ENCODE measurements around the gene LAYN. TPM values are rescaled to one million over a fixed set of nuclear protein-coding genes. Genes with fewer than 3 reads are reported as not detected.

Gene LAYN
- total RNA-seq, 4 donors from 2014 or later = 36.4 to 64.5 (median 49.3) TPM

GRCh38 chr11:111561306-111561705, 20.8 kb downstream of the LAYN start:
- no peaks in the 10 kb centered on the region for H3K4me1 ChIP-seq
- H3K4me3 ChIP-seq (replicated peaks in 1 of 3) = no peak overlapping the region
- no peak for DNase-seq
- H3K27me3 ChIP-seq = no peaks in the 10 kb centered on the region
- peaks cover 0 to 5% of the 10 kb centered on the region in 2 donors for H3K36me3 ChIP-seq
- intact Hi-C loops (cut with DNase I) = loop anchor here (10.0 kb wide), 1 partner anchor 283 kb away; no protein-coding TSS in a partner anchor
- TF ChIP-seq, protein P1, sequence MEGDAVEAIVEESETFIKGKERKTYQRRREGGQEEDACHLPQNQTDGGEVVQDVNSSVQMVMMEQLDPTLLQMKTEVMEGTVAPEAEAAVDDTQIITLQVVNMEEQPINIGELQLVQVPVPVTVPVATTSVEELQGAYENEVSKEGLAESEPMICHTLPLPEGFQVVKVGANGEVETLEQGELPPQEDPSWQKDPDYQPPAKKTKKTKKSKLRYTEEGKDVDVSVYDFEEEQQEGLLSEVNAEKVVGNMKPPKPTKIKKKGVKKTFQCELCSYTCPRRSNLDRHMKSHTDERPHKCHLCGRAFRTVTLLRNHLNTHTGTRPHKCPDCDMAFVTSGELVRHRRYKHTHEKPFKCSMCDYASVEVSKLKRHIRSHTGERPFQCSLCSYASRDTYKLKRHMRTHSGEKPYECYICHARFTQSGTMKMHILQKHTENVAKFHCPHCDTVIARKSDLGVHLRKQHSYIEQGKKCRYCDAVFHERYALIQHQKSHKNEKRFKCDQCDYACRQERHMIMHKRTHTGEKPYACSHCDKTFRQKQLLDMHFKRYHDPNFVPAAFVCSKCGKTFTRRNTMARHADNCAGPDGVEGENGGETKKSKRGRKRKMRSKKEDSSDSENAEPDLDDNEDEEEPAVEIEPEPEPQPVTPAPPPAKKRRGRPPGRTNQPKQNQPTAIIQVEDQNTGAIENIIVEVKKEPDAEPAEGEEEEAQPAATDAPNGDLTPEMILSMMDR (IDR thresholded peaks at IDR 0.05) = no peak
- TF ChIP-seq POLR2A (IDR thresholded peaks at IDR 0.05) = no peak
- H3K9me3 ChIP-seq = no peaks in the 10 kb centered on the region
- 86 to 94% methylated on average over 3 of the region's 3 CpGs for WGBS, 2 donors
- H3K27ac ChIP-seq = peak overlapping the region in 1 of 3 donors; percentile 39

GRCh38 chr11:111561791-111562325, 21.3 kb downstream of the LAYN start:
- DNase-seq = no peak
- peaks cover 0 to 5% of the 10 kb centered on the region in 2 donors for H3K36me3 ChIP-seq
- no peaks in the 10 kb centered on the region for H3K9me3 ChIP-seq
- no peak overlapping the region for H3K4me3 ChIP-seq (replicated peaks in 1 of 3)
- no peak overlapping the region for H3K27ac ChIP-seq
- no peaks in the 10 kb centered on the region for H3K4me1 ChIP-seq
- intact Hi-C loops (cut with DNase I) = loop anchor here (10.0 kb wide), 1 partner anchor 283 kb away; no protein-coding TSS in a partner anchor
- H3K27me3 ChIP-seq = no peaks in the 10 kb centered on the region
- TF ChIP-seq POLR2A (IDR thresholded peaks at IDR 0.05) = no peak
- TF ChIP-seq, protein P1 (IDR thresholded peaks at IDR 0.05) = no peak
- WGBS, 2 donors = 75 to 80% methylated on average over 3 of the region's 3 CpGs

DNA sequence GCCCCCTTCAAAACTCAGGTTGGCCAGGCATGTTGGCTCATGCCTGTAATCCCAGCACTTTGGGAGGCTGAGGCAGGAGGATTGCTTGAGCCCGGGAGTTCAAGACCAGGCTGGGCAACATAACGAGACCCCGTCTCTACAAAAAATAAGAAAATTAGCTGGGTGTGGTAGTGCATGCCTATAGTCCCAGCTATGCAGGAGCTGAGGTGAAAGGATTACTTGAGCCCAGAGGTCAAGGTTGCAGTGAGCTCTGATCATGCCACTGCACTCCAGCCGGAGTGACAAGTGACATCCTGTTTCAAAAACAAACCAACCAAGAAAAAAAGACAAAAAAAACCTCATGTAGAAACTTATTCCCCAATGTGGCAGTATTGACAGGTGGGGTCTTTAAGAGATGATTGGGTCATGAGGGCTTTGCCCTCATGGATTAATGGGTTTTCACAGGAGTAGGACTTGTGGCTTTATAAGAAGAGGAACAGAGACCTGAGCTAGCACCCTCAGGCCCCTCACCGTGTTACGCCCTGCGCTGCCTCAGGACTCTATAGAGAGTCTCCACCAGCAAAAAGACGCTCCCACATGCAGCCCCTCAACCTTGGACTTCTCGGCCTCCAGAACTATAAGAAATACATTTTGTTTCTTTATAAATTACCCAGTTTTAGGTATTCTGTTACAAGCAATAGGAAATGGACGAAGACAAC, 22.3 kb downstream of the LAYN start:
- Histone ChIP-seq H3K27me3 (no peaks in the 10 kb centered on the region), H3K27ac (no peak overlapping the region), H3K36me3 (peaks cover 0 to under 1% of the 10 kb centered on the region in 2 donors), H3K4me3 (replicated peaks in 1 of 3) (no peak overlapping the region), H3K4me1 (no peaks in the 10 kb centered on the region), H3K9me3 (no peaks in the 10 kb centered on the region)
- no peak for TF ChIP-seq POLR2A (IDR thresholded peaks at IDR 0.05)
- TF ChIP-seq, protein P1 (IDR thresholded peaks at IDR 0.05) = no peak
- 88 to 89% methylated on average over 10 of the region's 10 CpGs for WGBS, 2 donors
- intact Hi-C loops (cut with DNase I) = loop anchor here (10.0 kb wide), 1 partner anchor 282 kb away; no protein-coding TSS in a partner anchor
- DNase-seq = no peak

DNA sequence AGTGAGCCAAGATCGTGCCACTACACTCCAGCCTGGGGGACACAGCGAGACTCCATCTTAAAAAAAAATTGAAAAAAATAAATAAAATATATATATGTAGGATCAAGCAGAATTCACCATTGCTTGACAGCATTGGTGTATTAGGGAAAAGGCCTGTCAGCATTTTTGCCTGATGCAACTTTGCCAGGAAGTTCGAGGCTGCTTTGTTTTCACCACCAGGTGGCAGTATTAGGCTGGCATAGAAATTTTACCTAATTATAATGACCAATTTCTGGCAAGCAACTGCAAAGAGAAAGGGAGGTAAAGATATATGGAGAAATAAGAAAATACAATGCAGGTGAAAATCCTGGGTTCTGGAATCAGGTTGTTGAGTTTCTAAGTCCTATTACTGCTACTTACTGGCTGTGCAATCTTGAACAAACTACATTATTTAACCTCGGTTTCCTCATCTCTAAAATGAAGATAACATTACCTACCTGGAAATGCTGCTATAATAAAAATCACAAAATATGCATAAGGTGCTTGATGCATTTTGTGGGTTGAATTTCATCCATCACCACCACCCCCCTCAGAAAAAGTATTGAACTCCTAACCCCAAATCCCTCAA, 24.7 kb downstream of the LAYN start:
- no peak for TF ChIP-seq POLR2A (IDR thresholded peaks at IDR 0.05)
- TF ChIP-seq, protein P1 (IDR thresholded peaks at IDR 0.05) = peak; percentile 69 to 87 (median 73)
- Histone ChIP-seq H3K9me3 (no peaks in the 10 kb centered on the region), H3K27me3 (no peaks in the 10 kb centered on the region), H3K4me3 (replicated peaks in 1 of 3) (no peak overlapping the region), H3K36me3 (no peaks in the 10 kb centered on the region), H3K4me1 (peaks cover 0 to 5% of the 10 kb centered on the region in 2 donors), H3K27ac (no peak overlapping the region)
- intact Hi-C loops (cut with DNase I) = loop anchor here (10.0 kb wide), 1 partner anchor 280 kb away; no protein-coding TSS in a partner anchor
- DNase-seq = peak; percentile 62 to 66
- 69% methylated on average over 4 of the region's 4 CpGs for WGBS, 2 donors
